Measurements from ENCODE around the gene EPB41L2. TPM values are rescaled to one million over a fixed set of nuclear protein-coding genes. Genes with fewer than 3 reads are reported as not detected.

EPB41L2 gene
- total and polyA plus RNA-seq, 2 experiments from 2014 or later = 76.2 to 91.7 TPM

GRCh38 chr6:130966344-130966980 lies 96.6 kb downstream of the EPB41L2 start (continued):
- TF ChIP-seq, protein P1, sequence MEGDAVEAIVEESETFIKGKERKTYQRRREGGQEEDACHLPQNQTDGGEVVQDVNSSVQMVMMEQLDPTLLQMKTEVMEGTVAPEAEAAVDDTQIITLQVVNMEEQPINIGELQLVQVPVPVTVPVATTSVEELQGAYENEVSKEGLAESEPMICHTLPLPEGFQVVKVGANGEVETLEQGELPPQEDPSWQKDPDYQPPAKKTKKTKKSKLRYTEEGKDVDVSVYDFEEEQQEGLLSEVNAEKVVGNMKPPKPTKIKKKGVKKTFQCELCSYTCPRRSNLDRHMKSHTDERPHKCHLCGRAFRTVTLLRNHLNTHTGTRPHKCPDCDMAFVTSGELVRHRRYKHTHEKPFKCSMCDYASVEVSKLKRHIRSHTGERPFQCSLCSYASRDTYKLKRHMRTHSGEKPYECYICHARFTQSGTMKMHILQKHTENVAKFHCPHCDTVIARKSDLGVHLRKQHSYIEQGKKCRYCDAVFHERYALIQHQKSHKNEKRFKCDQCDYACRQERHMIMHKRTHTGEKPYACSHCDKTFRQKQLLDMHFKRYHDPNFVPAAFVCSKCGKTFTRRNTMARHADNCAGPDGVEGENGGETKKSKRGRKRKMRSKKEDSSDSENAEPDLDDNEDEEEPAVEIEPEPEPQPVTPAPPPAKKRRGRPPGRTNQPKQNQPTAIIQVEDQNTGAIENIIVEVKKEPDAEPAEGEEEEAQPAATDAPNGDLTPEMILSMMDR (conservative IDR thresholded peaks at IDR 0.05; ENCODE audit: low read depth in 2 of 2) = no peak
- TF ChIP-seq EZH2phosphoT487 (IDR thresholded peaks at IDR 0.05; ENCODE audit: unreplicated experiment) = no peak

GRCh38 chr6:130965656-130966055 lies 97.4 kb downstream of the EPB41L2 start:
- no peak overlapping the region; the same call in 1 of the 2 replicates for H3K4me2 ChIP-seq
- H3K4me1 ChIP-seq (ENCODE audit: insufficient read depth) = peaks cover 35% of the 10 kb centered on the region
- no peak overlapping the region for H3K4me3 ChIP-seq
- H3K27ac ChIP-seq (ENCODE audit: low read depth) = no peak overlapping the region
- H3K4me1 Mint-ChIP-seq = peaks cover 46% of the 10 kb centered on the region
- no peak for TF ChIP-seq REST (IDR thresholded peaks at IDR 0.05; ENCODE audit: unreplicated experiment)
- no peak for TF ChIP-seq NANOG (IDR thresholded peaks at IDR 0.05; ENCODE audit: borderline replicate concordance)
- no peak for TF ChIP-seq ZNF114 (CRISPR knock-in tag; IDR thresholded peaks at IDR 0.05)
- TF ChIP-seq POLR2AphosphoS5 (IDR thresholded peaks at IDR 0.05; ENCODE audit: low read depth) = no peak
- H3K9me2 ChIP-seq (ENCODE audit: insufficient read depth) = no peaks in the 10 kb centered on the region
- no peaks in the 10 kb centered on the region for H4K20me1 ChIP-seq (replicated peaks; ENCODE audit: insufficient read depth)
- no peak overlapping the region for H3K27ac Mint-ChIP-seq
- H3K79me2 ChIP-seq (replicated peaks; ENCODE audit: insufficient read depth) = peaks cover 86% of the 10 kb centered on the region
- H3K36me3 Mint-ChIP-seq (ENCODE audit: low read depth) = no peaks in the 10 kb centered on the region
- no peak for DNase-seq (ENCODE audit: low spot score)
- H3K9me3 Mint-ChIP-seq = no peaks in the 10 kb centered on the region
- peaks cover 4% of the 10 kb centered on the region for H3K27me3 Mint-ChIP-seq (ENCODE audit: insufficient read depth, low read depth, poor library complexity)
- no peak overlapping the region for H2AFZ ChIP-seq
- no peaks in the 10 kb centered on the region for H3K27me3 ChIP-seq (ENCODE audit: insufficient read depth)
- ATAC-seq = no peak
- no peaks in the 10 kb centered on the region for H3F3A ChIP-seq (replicated peaks; ENCODE audit: low read depth)
- no peaks in the 10 kb centered on the region for H3K36me3 ChIP-seq (ENCODE audit: insufficient read depth)
- no peak overlapping the region for H3K4me3 Mint-ChIP-seq

DNA sequence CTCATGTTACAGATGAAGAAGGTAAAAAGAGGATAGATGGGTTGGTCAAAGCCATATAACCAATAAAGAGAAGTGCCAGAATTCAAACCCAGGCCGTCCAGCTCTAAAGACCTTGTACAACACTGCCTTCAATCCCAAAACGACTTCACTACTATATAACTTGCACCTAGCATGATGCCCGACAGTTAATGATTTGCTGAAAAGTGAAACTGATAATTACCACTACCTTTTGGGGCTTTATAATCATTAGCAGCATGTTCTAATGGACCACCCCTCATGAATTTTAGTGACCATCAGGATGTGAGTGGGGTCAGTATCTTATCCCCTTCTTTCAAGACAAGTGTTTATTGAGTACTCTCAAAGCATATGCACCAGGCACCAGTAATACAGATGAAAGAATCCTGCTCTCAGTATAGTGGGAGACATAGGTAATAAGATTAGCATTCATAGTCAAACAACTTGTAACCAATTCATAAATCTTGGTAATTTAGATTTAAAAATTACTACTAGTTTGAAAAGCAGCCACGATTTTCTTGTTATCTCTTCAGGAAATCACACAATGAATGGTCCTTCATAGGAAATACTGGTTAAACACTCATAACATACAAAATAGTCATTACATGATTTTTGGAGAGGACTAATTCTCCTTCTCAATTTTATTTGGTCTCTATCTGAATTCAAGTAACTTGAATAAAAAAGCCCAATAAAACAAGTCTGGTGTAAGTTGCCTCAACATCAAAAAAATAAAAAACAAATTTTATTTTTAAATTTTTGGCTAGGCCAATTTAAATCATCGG lies 98.0 kb downstream of the EPB41L2 start:
- H3K27ac Mint-ChIP-seq = no peak overlapping the region
- H3K79me2 ChIP-seq (replicated peaks; ENCODE audit: insufficient read depth) = peaks cover 83% of the 10 kb centered on the region

More for the DNA sequence above, 98.0 kb downstream of the EPB41L2 start:
- H3K4me3 ChIP-seq = no peak overlapping the region
- H3K9me3 Mint-ChIP-seq = no peaks in the 10 kb centered on the region
- no peak overlapping the region for H2AFZ ChIP-seq
- no peaks in the 10 kb centered on the region for H3K36me3 ChIP-seq (ENCODE audit: insufficient read depth)
- H3K4me2 ChIP-seq = no peak overlapping the region
- no peak overlapping the region for H3K27ac ChIP-seq (ENCODE audit: low read depth)
- H3K4me3 Mint-ChIP-seq = no peak overlapping the region
- H3K4me1 Mint-ChIP-seq = peaks cover 41% of the 10 kb centered on the region
- H3K27me3 ChIP-seq (ENCODE audit: insufficient read depth) = no peaks in the 10 kb centered on the region
- DNase-seq (ENCODE audit: low spot score) (no peak), ATAC-seq (no peak)
- H3K4me1 ChIP-seq (ENCODE audit: insufficient read depth) = peaks cover 35% of the 10 kb centered on the region
- H3K27me3 Mint-ChIP-seq (ENCODE audit: insufficient read depth, low read depth, poor library complexity) = peaks cover 3% of the 10 kb centered on the region
- TF ChIP-seq POLR2AphosphoS5 (IDR thresholded peaks at IDR 0.05; ENCODE audit: low read depth) (no peak), CREB1 (CRISPR knock-in tag; IDR thresholded peaks at IDR 0.05; ENCODE audit: low read depth) (no peak)
- no peaks in the 10 kb centered on the region for H3K36me3 Mint-ChIP-seq (ENCODE audit: low read depth)
- no peaks in the 10 kb centered on the region for H3K9me2 ChIP-seq (ENCODE audit: insufficient read depth)
- no peaks in the 10 kb centered on the region for H4K20me1 ChIP-seq (replicated peaks; ENCODE audit: insufficient read depth)
- no peaks in the 10 kb centered on the region for H3F3A ChIP-seq (replicated peaks; ENCODE audit: low read depth)

Data from GM23338 (cell line).